Heart right ventricle (tissue), 16 donors: ENCODE measurements around the gene LRMDA. TPM values are rescaled to one million over a fixed set of nuclear protein-coding genes. Genes with fewer than 3 reads are reported as not detected.

Experiments used
- ATAC-seq, 8 donors: fragments of 200-7000 bp; cut with Tn5 transposase; one replicate each; pipeline ENCODE4 v1.9.1; 2020; ENCODE audit warnings: mild to moderate bottlenecking in 8 of 8, moderate library complexity in 8 of 8, moderate number of reproducible peaks in 1 of 8
- DNase-seq, 2 donors: peaks; one replicate each; pipeline ENCODE4 v3.0.0-alpha.2; 2020
- H3K27ac ChIP-seq, 10 donors: fragments of 200-600 bp; sonication (generic) in 2 of 10; one replicate each; pipeline versions ENCODE4 v1.5.0 to v1.8.0; 2020 to 2022; ENCODE audit warnings: mild to moderate bottlenecking in 3 of 10
- H3K27me3 ChIP-seq, 7 donors: fragments of 200-600 bp; one replicate each; pipeline ENCODE4 v1.8.0; 2021 to 2022; ENCODE audit warnings: mild to moderate bottlenecking in 2 of 7
- H3K36me3 ChIP-seq, 9 donors: fragments of 200-600 bp; sonication (generic) in 1 of 9; one replicate each; pipeline versions ENCODE4 v1.5.0 to v1.8.0; 2020 to 2022; ENCODE audit warnings: mild to moderate bottlenecking in 2 of 9
- H3K4me1 ChIP-seq, 9 donors: fragments of 200-600 bp; sonication (generic) in 1 of 9; one replicate each; pipeline versions ENCODE4 v1.5.0 to v1.8.0; 2020 to 2022; ENCODE audit warnings: mild to moderate bottlenecking in 4 of 9
- H3K4me3 ChIP-seq, 10 donors: fragments of 200-600 bp; sonication (generic) in 2 of 10; one replicate each; pipeline versions ENCODE4 v1.5.0 to v1.8.0; 2020 to 2022; ENCODE audit warnings: mild to moderate bottlenecking in 7 of 10, moderate library complexity in 2 of 10
- H3K9me3 ChIP-seq, 11 donors: fragments of 200-600 bp in 10 of 11; sonication (generic) in 2 of 11; one replicate each; pipeline versions ENCODE4 v1.5.0 to v1.8.0; 2013 to 2022; ENCODE audit warnings: mild to moderate bottlenecking in 2 of 11, control low read depth in 1 of 11, moderate library complexity in 1 of 11
- WGBS, 2 donors: extraction: QIAGEN DNeasy Blood & Tissue Kit; methylation state at CpG; one replicate each; pipeline ENCODE4 v1.1.7; 2013; ENCODE audit warnings: inconsistent platforms in 1 of 2; 5-methylcytosine and 5-hydroxymethylcytosine counted together
- intact Hi-C, 10 donors: fragments of 100-400 bp; cut with DNase I; formaldehyde crosslinking; loops; one replicate each; pipeline versions ENCODE4 v1.11.1 to v1.14.2; 2022
- polyA plus RNA-seq, 2 donors: library from polyadenylated mRNA; stranded (reverse); fragments of 200-250 nt; gene quantifications; one replicate each; pipeline ENCODE4 v1.2.3, GENCODE V29; 2013
- total RNA-seq, 10 donors: library from RNA; stranded (reverse); fragmentation: NEBNext Ultra II Directional in 3 of 10; extraction: Animal tissue kit (Norgen Biotek cat#: 25700) in 3 of 10; gene quantifications; one replicate each; pipeline versions ENCODE4 v1.2.1 to v1.2.4, GENCODE V29; 2021 to 2023
- TF ChIP-seq, protein P1 (sequence below), 9 donors: fragments of 200-600 bp; sonication (generic) in 2 of 9; IDR thresholded peaks; one replicate each; pipeline versions ENCODE4 v1.5.0 to v1.8.0; 2021 to 2022; ENCODE audit warnings: antibody characterized with exemption in 9 of 9, mild to moderate bottlenecking in 5 of 9, moderate library complexity in 1 of 9
- donor health status: Arrhythmogenic right ventricular cardiomyopathy.
- donor health status: ischemic (EF 13 %, LVEDD 7.1; RV severe dilation, severe dysfunction).
- donor health status: healthy with polysubstance abuse.
- donor health status: DM: no; HTN: yes; CAD: no.
- donor health status: DM: no; HTN: no; CAD: no.
- donor health status: ischemic (EF 25% LVEDD 6.9; RV normal size, moderate dysfunction).
- donor health status: ischemic (EF 25% LVEDD 5.7; RV mildly dilated, moderate dysfunction).
- donor health status: healthy.
- donor health status: DM: yes; HTN: yes; CAD: no.
- donor health status: Ischemic cardiomyopathy.
- donor health status: ischemic (EF 35%, LVEDD 5.7; RV mildly dilated, moderate dysfunction).
- donor health status: nonischemic (EF 11% LVEDD 7.7; RV severe dilation, severe dysfunction).
- donor health status: DM: yes; HTN: yes; CAD: no.
- donor health status: PGD.
- donor health status: ischemic (EF 29% LVEDD 5.4; RV normal size, mild dysfunction).
- donor health status: nonischemic (EF 23%, LVEDD 6.1; RV moderate dilation, normal function).

LRMDA gene
- total and polyA plus RNA-seq, 12 donors = 4.0 to 59.8 (median 12.7) TPM

- TF ChIP-seq, protein P1, sequence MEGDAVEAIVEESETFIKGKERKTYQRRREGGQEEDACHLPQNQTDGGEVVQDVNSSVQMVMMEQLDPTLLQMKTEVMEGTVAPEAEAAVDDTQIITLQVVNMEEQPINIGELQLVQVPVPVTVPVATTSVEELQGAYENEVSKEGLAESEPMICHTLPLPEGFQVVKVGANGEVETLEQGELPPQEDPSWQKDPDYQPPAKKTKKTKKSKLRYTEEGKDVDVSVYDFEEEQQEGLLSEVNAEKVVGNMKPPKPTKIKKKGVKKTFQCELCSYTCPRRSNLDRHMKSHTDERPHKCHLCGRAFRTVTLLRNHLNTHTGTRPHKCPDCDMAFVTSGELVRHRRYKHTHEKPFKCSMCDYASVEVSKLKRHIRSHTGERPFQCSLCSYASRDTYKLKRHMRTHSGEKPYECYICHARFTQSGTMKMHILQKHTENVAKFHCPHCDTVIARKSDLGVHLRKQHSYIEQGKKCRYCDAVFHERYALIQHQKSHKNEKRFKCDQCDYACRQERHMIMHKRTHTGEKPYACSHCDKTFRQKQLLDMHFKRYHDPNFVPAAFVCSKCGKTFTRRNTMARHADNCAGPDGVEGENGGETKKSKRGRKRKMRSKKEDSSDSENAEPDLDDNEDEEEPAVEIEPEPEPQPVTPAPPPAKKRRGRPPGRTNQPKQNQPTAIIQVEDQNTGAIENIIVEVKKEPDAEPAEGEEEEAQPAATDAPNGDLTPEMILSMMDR (IDR thresholded peaks at IDR 0.05) = no peak
- Histone ChIP-seq H3K27ac (peak overlapping the region in 8 of 10 donors; percentile 22 to 80 (median 61)), H3K27me3 (no peaks in the 10 kb centered on the region), H3K4me3 (peak overlapping the region; percentile 18 to 55 (median 44)), H3K36me3 (no peaks in the 10 kb centered on the region), H3K9me3 (no peaks in the 10 kb centered on the region), H3K4me1 (peaks cover 0 to 24% (median 2%) of the 10 kb centered on the region in 9 donors)
- intact Hi-C loops = loop anchor here in 4 of 10 donors (2.0 to 10.0 kb wide), 3 partner anchors 158 to 192 kb away; partner anchors contain the start of genes ZNF503 (in 3 of the 4) and LRMDA (in 1 of the 4)
- DNase-seq = peak in 1 of 2 donors; percentile 22
- peak in 7 of 8 donors; percentile 58 to 87 (median 76) for ATAC-seq
- WGBS, 2 donors = 37 to 58% methylated on average over 8 of the region's 8 CpGs
These were observed 161.6 kb downstream of the LRMDA start for GRCh38 chr10:75592791-75593643.

GRCh38 chr10:75593692-75594556 lies 162.5 kb downstream of the LRMDA start:
- no peak for DNase-seq
- ATAC-seq = peak in 1 of 8 donors; percentile 35
- intact Hi-C loops = loop anchor here in 4 of 10 donors (2.0 to 10.0 kb wide), 3 partner anchors 159 to 193 kb away; partner anchors contain the start of genes ZNF503 (in 3 of the 4) and LRMDA (in 1 of the 4)
- 68 to 80% methylated on average over 14 of the region's 14 CpGs for WGBS, 2 donors
- Histone ChIP-seq H3K36me3 (no peaks in the 10 kb centered on the region), H3K27me3 (no peaks in the 10 kb centered on the region), H3K4me3 (no peak overlapping the region), H3K4me1 (peaks cover 0 to 24% (median 2%) of the 10 kb centered on the region in 9 donors), H3K9me3 (no peaks in the 10 kb centered on the region), H3K27ac (peak overlapping the region in 1 of 10 donors; percentile 80)
- TF ChIP-seq, protein P1 (IDR thresholded peaks at IDR 0.05) = peak in 3 of 9 donors; percentile 11 to 27 (median 20)

- Histone ChIP-seq H3K9me3 (no peaks in the 10 kb centered on the region), H3K27ac (no peak overlapping the region), H3K36me3 (no peaks in the 10 kb centered on the region), H3K4me3 (no peak overlapping the region), H3K27me3 (no peaks in the 10 kb centered on the region), H3K4me1 (peaks cover 0 to 16% (median 2%) of the 10 kb centered on the region in 9 donors)
- TF ChIP-seq, protein P1 (IDR thresholded peaks at IDR 0.05) = no peak
- no peak for DNase-seq
- ATAC-seq = no peak
- WGBS, 2 donors = 66 to 80% methylated on average over 6 of the region's 6 CpGs
- intact Hi-C loops = loop anchor here in 3 of 10 donors (10.0 kb wide), 2 partner anchors 162 to 192 kb away; partner anchors contain the start of genes ZNF503 (in 2 of the 3) and LRMDA (in 1 of the 3)
These were observed 165.7 kb downstream of the LRMDA start for GRCh38 chr10:75596930-75597620.
